Spleen (tissue), 7 donors: Measurements from ENCODE around the gene GART.

Experiments
- POLR2A ChIP-seq, 3 donors: fragments of 450-650 bp; IDR thresholded peaks; one replicate each; pipeline ENCODE4 v1.5.1; 2017; ENCODE audit warnings: antibody characterized with exemption in 3 of 3, mild to moderate bottlenecking in 1 of 3
- POLR2AphosphoS5 ChIP-seq, 3 donors: sonication (generic); formaldehyde crosslinking; IDR thresholded peaks; one replicate each; pipeline ENCODE4 v1.5.1; 2017; ENCODE audit warnings: antibody characterized with exemption in 3 of 3
- TF ChIP-seq, protein P1 (sequence below), 11 experiments: fragments of 200-600 bp in 7 of 11; fragments of 450-650 bp in 4 of 11; sonication (generic) in 4 of 11; IDR thresholded peaks in 8 of 11; conservative IDR thresholded peaks in 3 of 11; 1 replicate in 7 of 11; 2 replicates in 4 of 11; pipeline versions ENCODE4 v1.4.0 to v1.8.0; 2016 to 2021; ENCODE audit warnings: antibody characterized with exemption in 11 of 11, inconsistent platforms in 4 of 11, mild to moderate bottlenecking in 1 of 11
- donor health status: DM: no; HTN: no; CAD: no; lungs with moderate emphysema.
- donor health status: DM: no; HTN: no; CAD: no.
- donor health status: DM: no; HTN: no; CAD: no.

GRCh38 chr21:33561373-33561772, 19.5 kb upstream of the GART start:
- TF ChIP-seq, protein P1, sequence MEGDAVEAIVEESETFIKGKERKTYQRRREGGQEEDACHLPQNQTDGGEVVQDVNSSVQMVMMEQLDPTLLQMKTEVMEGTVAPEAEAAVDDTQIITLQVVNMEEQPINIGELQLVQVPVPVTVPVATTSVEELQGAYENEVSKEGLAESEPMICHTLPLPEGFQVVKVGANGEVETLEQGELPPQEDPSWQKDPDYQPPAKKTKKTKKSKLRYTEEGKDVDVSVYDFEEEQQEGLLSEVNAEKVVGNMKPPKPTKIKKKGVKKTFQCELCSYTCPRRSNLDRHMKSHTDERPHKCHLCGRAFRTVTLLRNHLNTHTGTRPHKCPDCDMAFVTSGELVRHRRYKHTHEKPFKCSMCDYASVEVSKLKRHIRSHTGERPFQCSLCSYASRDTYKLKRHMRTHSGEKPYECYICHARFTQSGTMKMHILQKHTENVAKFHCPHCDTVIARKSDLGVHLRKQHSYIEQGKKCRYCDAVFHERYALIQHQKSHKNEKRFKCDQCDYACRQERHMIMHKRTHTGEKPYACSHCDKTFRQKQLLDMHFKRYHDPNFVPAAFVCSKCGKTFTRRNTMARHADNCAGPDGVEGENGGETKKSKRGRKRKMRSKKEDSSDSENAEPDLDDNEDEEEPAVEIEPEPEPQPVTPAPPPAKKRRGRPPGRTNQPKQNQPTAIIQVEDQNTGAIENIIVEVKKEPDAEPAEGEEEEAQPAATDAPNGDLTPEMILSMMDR (IDR thresholded peaks at IDR 0.05 in 8 of 11, conservative IDR thresholded peaks at IDR 0.05 in 3 of 11) = no peak
- TF ChIP-seq POLR2AphosphoS5 (IDR thresholded peaks at IDR 0.05) (no peak), POLR2A (IDR thresholded peaks at IDR 0.05) (no peak)
